HL-60/S4 treated with retinoic acid at 250 ng/mL for 4 days and 3 days (cell line): ENCODE data around the gene ANKMY1.
"Not testable (repeated sequence)": the region's sequence is repeated elsewhere in the genome, so short reads cannot be mapped to it uniquely, and the experiment has no call there.

Source experiments
- in situ Hi-C: fragments of 300-500 bp; cut with MboI; formaldehyde crosslinking; loops from 2 replicates; pipeline ENCODE4 v1.7.0; 2022; ENCODE audit warnings: low sequenced_read_pairs

The ANKMY1 gene

GRCh38 chr2:240556553-240557100 is 1.2 kb downstream of the ANKMY1 start:
- in situ Hi-C loops: no loop called here

DNA sequence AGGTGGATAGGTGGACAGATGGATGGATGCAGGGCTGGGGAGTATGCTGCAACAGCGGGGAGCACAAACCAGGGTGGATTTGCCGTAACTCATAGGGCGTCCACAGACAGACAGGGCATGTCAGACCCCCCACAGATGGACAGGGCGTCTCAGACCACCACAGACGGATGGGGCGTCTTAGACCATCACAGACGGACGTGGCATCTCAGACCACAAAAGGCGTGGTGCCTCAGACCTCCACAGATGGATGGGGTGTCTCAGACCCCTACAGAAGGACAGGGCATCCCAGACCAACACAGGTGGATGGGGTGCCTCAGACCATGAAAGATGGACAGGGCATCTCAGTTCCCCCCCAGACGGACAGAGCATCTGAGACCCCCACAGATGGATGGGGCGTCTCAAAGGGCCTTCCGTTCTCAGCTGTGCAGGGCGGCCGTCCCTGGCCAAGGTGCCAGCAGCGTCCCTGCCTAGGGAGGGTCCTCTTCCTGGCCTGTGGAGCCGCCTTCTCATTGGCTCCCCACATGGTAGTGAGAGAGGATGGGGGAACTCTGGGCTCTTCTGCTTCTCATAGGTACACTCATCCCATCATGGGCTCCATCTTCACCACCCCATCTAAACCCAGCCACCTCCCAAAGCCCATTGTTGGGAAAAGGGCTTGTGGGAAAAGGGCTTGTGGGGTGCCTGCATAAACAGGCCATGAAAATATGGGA is 2.1 kb downstream of the ANKMY1 start:
- in situ Hi-C loops: no loop called here

DNA sequence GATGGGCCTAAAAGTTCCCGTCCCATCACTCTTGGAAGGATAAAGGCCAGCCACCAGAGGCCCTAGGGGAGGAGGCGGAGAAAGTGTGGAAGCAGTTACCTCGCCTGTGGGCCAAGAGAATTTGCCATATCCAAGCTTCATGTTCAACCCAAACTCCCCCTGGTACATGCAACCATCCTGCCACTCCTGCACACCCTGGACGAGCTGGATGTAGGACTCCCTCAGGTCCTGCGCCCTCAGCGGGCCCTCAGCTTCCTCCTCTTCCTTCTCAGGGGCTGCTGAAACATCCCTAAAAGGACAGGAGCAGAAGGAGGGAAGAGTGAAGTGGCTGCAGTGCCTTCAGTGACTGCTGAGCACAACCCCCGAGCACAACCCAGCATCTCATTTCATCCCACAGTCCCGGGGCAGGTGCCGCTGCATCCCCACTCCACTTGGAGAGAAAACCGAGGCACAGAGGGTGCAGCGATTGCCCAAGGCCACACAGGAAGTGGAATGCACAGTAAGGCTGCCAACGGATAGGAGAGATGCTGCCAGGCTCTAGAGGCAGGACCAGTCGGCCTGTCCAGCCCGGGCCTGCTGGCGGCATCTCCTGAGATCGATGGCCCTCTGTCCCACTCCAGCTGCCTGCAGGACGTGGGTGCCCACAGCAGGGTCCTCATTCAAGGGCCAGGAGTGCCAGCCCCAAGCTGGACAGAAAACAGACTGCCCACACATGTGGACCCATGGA is 2.9 kb downstream of the ANKMY1 start:
- in situ Hi-C loops: no loop called here

DNA sequence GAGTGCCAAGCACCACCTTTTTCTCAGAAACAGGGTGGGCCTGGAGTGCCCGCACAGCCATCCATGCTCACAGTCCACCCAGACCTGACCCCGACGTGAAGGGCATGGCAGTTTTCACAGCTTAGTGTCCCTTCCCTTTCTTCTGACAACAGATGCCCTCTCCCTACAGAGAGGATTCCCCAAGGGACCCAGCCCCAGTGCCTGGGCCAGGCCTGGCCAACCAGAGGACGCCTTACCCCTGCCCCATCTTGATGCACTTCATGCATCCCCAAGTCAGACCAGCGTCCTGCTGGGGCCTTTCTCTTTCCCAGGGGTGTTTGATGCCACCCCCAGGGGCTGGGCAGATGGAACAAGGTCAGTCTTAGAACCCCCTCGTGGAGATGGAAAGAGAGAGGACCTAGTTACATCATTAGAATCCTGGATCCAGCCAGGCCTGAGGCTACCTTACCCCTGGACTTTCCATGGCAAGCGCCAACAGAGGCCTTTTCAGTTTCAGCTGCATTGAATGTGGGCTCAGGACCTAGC is 3.8 kb downstream of the ANKMY1 start:
- in situ Hi-C loops: no loop called here

GRCh38 chr2:240551811-240552210 is 6.0 kb downstream of the ANKMY1 start:
- in situ Hi-C loops: no loop called here

DNA sequence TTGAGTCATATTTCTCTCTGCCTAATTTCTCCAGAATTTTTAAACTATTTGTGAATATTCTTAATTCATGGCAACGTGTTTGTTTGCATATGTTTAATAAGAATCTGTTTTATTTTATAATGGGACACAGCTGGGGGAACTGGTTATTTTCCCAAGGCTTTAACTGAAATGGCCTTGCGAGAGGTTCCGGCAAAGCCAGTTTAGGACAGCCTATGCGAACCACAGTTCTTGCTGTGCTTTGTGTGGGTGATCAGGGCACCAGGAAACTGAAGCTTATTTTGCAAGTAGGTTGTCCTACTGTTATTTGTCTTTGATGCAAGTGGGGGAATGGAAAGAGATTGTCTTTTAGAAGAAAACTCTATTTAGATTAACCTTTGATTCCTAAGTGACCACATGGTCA is 6.5 kb downstream of the ANKMY1 start:
- in situ Hi-C loops: no loop called here

DNA sequence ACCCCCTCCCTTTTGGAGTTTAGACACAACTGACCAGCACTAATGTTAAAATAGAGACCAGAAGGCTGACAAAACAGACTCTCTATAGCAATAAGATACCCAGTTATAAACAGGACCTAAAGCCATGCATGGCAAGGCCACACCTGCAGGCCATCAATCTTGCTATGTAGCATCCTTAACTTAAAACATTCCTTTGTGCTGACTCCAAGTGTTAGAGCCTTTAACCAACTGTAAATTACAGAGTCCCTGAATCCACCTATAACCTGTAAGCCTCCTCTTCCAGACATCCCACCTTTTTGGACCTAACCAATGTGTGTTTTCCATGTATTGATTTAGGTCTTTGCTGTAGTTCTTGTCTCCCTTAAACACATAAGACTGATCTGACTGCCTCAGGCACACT is 17.9 kb downstream of the ANKMY1 start:
- in situ Hi-C loops: no loop called here

- in situ Hi-C loops: not testable (repeated sequence)
These were observed 18.7 kb downstream of the ANKMY1 start for GRCh38 chr2:240539101-240539500.

- in situ Hi-C loops: no loop called here
These were observed 19.6 kb downstream of the ANKMY1 start for GRCh38 chr2:240538031-240538780.

DNA sequence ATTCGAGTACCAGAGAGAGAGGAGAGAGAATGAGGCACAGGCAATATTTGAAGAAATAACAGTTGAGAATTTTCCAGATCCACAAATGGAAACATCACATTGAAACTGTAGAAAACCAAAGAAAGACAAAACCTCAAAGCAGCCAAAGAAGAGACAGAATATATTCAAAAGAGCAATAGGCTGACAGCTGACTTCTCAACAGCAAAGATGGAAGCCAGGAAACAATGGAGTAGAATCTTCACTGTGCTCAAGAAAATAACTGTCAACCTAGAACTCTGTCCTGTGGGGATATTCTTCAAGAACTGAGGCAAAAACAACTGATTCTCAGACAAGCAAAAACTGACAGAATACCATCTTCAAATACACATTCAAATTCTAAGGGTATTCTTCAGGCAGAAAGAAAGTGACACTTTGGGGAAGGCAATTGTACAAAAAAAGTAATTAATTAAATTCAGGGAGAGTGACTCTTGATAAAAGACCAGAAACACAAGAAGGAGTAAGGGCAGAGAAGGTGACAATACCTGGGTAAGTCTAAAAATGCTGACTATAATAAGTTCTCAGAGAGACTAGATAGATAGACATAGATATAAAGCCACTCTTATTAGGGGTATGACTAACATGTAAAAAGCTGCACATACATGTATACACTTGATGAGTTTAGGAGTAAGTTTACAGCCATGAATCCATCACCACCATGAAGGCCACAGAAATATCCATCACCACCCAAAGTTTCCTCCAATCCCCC is 25.6 kb downstream of the ANKMY1 start:
- in situ Hi-C loops: no loop called here

DNA sequence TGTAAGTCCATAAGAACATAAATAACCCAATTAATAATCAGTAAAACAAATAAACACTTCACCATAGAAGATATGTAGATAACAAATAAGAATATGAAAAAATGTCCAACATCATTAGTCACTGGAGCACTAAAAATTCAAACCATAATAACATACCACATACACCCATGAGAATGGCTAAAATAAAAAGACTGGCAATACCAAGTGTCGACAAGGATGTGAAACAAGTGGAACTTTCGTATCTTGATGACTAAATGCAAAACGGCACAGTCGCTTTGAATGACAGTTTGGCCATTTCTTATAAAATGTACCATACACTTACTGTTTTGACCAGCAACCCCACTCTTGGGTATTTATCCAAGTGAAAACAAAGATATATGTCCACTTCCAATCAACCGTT is 26.8 kb downstream of the ANKMY1 start:
- in situ Hi-C loops: no loop called here

DNA sequence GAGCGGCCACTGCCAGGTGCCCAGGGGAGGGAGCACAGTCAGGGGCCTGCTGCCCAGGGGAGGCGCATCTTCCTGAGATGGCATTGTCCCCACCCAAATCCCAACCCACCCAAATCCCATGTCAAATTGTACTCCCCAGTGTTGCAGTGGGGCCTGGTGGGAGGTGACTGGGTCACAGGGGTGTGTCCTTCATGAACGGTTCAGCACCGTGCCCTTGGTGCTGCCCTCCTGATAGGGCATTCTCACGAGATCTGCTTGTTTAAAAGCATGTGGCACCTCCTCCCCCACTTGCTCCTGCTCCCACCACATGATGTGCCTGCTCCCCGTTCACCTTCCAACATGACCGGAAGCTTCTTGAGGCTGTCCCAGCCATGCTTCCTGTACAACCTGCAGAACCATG is 27.6 kb downstream of the ANKMY1 start:
- in situ Hi-C loops: no loop called here

GRCh38 chr2:240529344-240529999 is 28.3 kb downstream of the ANKMY1 start:
- in situ Hi-C loops: no loop called here

GRCh38 chr2:240528406-240529040 is 29.3 kb downstream of the ANKMY1 start:
- in situ Hi-C loops: no loop called here

DNA sequence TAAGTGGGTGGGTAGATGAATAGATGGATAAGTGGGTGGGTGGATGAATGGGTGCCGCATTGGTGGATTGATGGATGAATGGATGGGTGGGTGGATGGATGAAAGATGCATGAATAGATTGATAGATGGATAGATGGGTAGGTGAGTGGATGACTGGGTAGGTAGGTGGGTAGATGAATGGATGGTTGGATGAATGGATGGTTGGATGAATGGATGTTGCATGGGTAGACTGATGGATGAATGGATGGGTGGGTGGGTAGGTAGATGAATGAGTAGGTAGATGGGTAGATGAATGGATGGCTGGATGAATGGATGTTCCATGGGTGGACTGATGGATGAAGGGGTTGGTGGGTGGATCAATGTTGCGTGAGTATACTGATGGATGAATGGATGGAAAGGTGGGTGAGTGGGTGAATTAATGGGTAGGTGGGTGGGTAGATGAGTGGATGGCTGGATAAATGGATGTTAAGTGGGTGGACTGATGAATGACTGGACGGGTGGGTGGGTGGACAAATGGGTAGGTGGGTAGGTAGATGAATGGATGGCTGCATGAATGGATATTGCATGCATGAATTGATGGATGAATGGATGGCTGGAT is 30.5 kb downstream of the ANKMY1 start:
- in situ Hi-C loops: no loop called here

GRCh38 chr2:240526521-240526920 is 31.3 kb downstream of the ANKMY1 start:
- in situ Hi-C loops: no loop called here

- in situ Hi-C loops: no loop called here
These were observed 32.0 kb downstream of the ANKMY1 start for GRCh38 chr2:240525802-240526201.

DNA sequence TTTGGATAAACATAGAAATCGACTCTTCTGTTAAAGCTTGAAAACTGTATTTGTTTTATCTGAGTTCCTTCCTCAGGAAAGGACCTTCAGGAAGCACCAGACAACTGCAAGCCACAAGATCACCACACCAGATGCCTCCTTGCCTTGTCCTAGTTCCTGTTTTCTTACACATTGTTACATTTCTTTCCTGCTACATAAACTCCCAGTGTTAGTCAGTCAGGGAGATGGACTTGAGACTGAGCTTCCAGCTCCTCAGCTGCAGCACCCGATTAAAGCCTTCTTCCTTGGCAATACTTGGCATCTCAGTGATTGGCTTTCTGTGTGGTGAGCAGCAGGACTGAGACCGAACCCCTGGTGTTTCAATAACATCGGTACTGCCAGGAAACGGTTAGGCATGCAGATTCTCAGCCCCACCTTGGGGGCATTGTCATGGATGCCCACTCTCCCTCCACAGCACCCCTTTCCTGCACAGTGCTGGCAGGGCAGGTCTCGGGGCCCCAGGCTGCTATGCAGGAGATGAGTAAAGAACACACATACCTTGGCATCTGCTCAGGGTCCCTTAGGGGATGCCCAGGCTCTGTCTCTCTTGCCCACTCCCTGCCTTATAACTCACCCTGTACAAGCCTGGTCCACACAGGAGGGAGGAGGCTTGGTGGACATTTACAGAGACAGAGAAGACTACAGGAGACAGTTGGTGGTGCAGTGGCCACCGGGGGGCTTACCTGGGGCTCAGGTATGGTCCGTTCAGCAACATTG is 32.6 kb downstream of the ANKMY1 start:
- in situ Hi-C loops: no loop called here
